Trophoblast cell (in vitro differentiated cells and primary cell): ENCODE results near the gene KIAA1549.
A peak's percentile ranks its signal among the peaks of the same experiment; 100 is the strongest.

Experiments used
- DNase-seq, 2 donors: peaks; one replicate each; pipeline ENCODE4 v3.0.0-alpha.2; 2016
- H2AFZ ChIP-seq: 2 replicates; pipeline ENCODE4 v1.6.1; 2013; ENCODE audit warnings: low read length, moderate library complexity, mild to moderate bottlenecking; ENCODE audit not compliant: insufficient read depth, poor library complexity
- H2AK5ac ChIP-seq: 2 replicates; pipeline ENCODE4 v1.6.1; 2013; ENCODE audit warnings: mild to moderate bottlenecking, low read length
- H2BK120ac ChIP-seq: 2 replicates; pipeline ENCODE4 v1.6.1; 2013; ENCODE audit warnings: low read length, mild to moderate bottlenecking, moderate library complexity; ENCODE audit not compliant: insufficient read depth, poor library complexity
- H2BK12ac ChIP-seq: 2 replicates; pipeline ENCODE4 v1.6.1; 2013; ENCODE audit warnings: mild to moderate bottlenecking, low read length, moderate library complexity
- H2BK5ac ChIP-seq: 2 replicates; pipeline ENCODE4 v1.6.1; 2013; ENCODE audit warnings: low read length, low read depth, moderate library complexity, mild to moderate bottlenecking; ENCODE audit not compliant: poor library complexity
- H3K14ac ChIP-seq: 2 replicates; pipeline ENCODE4 v1.6.1; 2013; ENCODE audit warnings: mild to moderate bottlenecking, low read length
- H3K18ac ChIP-seq: 2 replicates; pipeline ENCODE4 v1.6.1; 2013; ENCODE audit warnings: mild to moderate bottlenecking, low read length
- H3K23ac ChIP-seq: 2 replicates; pipeline ENCODE4 v1.6.1; 2013; ENCODE audit warnings: low read length
- H3K27ac ChIP-seq: 2 replicates; pipeline ENCODE4 v1.5.1; 2013; ENCODE audit warnings: low read depth, mild to moderate bottlenecking, inconsistent platforms, low read length, moderate library complexity
- H3K27me3 ChIP-seq: 2 replicates; pipeline ENCODE4 v1.6.1; 2013; ENCODE audit warnings: inconsistent platforms, mild to moderate bottlenecking, low read length, moderate library complexity; ENCODE audit not compliant: insufficient read depth
- H3K36me3 ChIP-seq, 2 experiments: 1 replicate in 1 of 2; 2 replicates in 1 of 2; pipeline ENCODE4 v1.6.1; 2013; ENCODE audit warnings: low read length in 2 of 2, mild to moderate bottlenecking in 2 of 2, moderate library complexity in 1 of 2; ENCODE audit not compliant: insufficient read depth in 2 of 2, control insufficient read depth in 1 of 2
- H3K4ac ChIP-seq: 2 replicates; pipeline ENCODE4 v1.6.1; 2013; ENCODE audit warnings: low read depth, mild to moderate bottlenecking, low read length, moderate library complexity
- H3K4me1 ChIP-seq, 2 experiments: 1 replicate in 1 of 2; 2 replicates in 1 of 2; pipeline ENCODE4 v1.6.1; 2013; ENCODE audit warnings: low read length in 2 of 2, mild to moderate bottlenecking in 2 of 2, moderate library complexity in 1 of 2; ENCODE audit not compliant: insufficient read depth in 2 of 2, control insufficient read depth in 1 of 2
- H3K4me2 ChIP-seq: 2 replicates; pipeline ENCODE4 v1.6.1; 2013; ENCODE audit warnings: inconsistent platforms, mild to moderate bottlenecking, low read length, moderate library complexity
- H3K4me3 ChIP-seq: 2 replicates; pipeline ENCODE4 v1.5.1; 2013; ENCODE audit warnings: mild to moderate bottlenecking, low read depth, low read length, inconsistent platforms
- H3K79me1 ChIP-seq: one replicate; pipeline ENCODE4 v1.6.1; 2013; ENCODE audit warnings: low read length
- H3K79me2 ChIP-seq: 2 replicates; pipeline ENCODE4 v1.6.1; 2013; ENCODE audit warnings: low read length, mild to moderate bottlenecking; ENCODE audit not compliant: control insufficient read depth, insufficient read depth, poor library complexity
- H3K9ac ChIP-seq: 2 replicates; pipeline ENCODE4 v1.6.1; 2013; ENCODE audit warnings: mild to moderate bottlenecking, low read length
- H3K9me3 ChIP-seq: 2 replicates; pipeline ENCODE4 v1.6.1; 2013; ENCODE audit warnings: low read depth, mild to moderate bottlenecking, control low read depth, inconsistent platforms, low read length; ENCODE audit not compliant: insufficient read depth
- H4K12ac ChIP-seq: 2 replicates; pipeline ENCODE4 v1.6.1; 2013; ENCODE audit warnings: low read depth, mild to moderate bottlenecking, low read length, moderate library complexity
- H4K8ac ChIP-seq: 2 replicates; pipeline ENCODE4 v1.6.1; 2013; ENCODE audit warnings: low read depth, mild to moderate bottlenecking, low read length, moderate library complexity
- H4K91ac ChIP-seq: one replicate; pipeline ENCODE4 v1.6.1; 2013; ENCODE audit warnings: low read depth, mild to moderate bottlenecking, low read length, moderate library complexity
- WGBS: extraction: QIAGEN DNeasy Blood & Tissue Kit; methylation state at CpG from one replicate; pipeline ENCODE4 v1.1.7; 2013; ENCODE audit warnings: missing lambda C conversion rate; ENCODE audit not compliant: insufficient read length, insufficient coverage; ENCODE audit errors: extremely low coverage; 5-methylcytosine and 5-hydroxymethylcytosine counted together

KIAA1549 gene

GRCh38 chr7:138829335-138829734, 151.9 kb downstream of the KIAA1549 start:
- H2BK120ac ChIP-seq, result no peak overlapping the region
- no peak overlapping the region for H2BK5ac ChIP-seq
- H3K4me3 ChIP-seq, result no peak overlapping the region
- no peak overlapping the region for H4K12ac ChIP-seq
- H3K4me2 ChIP-seq, result no peak overlapping the region
- H3K9ac ChIP-seq, result no peak overlapping the region
- H3K36me3 ChIP-seq, result no peaks in the 10 kb centered on the region
- H3K27ac ChIP-seq, result no peak overlapping the region
- H4K91ac ChIP-seq, result no peak overlapping the region
- peak; percentile 82 to 84 for DNase-seq
- no peak overlapping the region for H3K18ac ChIP-seq
- WGBS, result no CpG with 5 or more reads among the region's 11 CpGs
- H3K79me1 ChIP-seq, result no peaks in the 10 kb centered on the region
- no peak overlapping the region for H4K8ac ChIP-seq
- H2AK5ac ChIP-seq, result no peak overlapping the region
- H2BK12ac ChIP-seq, result no peak overlapping the region
- H3K27me3 ChIP-seq, result no peaks in the 10 kb centered on the region
- no peak overlapping the region for H2AFZ ChIP-seq
- H3K9me3 ChIP-seq, result no peaks in the 10 kb centered on the region
- H3K4ac ChIP-seq, result no peak overlapping the region
- no peaks in the 10 kb centered on the region for H3K79me2 ChIP-seq
- no peak overlapping the region for H3K14ac ChIP-seq
- H3K4me1 ChIP-seq, result no peaks in the 10 kb centered on the region
- H3K23ac ChIP-seq, result no peak overlapping the region

- no peak overlapping the region for H3K4ac ChIP-seq
- no peak overlapping the region for H3K18ac ChIP-seq
- H3K4me2 ChIP-seq, result no peak overlapping the region
- no peaks in the 10 kb centered on the region for H3K9me3 ChIP-seq
- no peak overlapping the region for H3K14ac ChIP-seq
- H3K79me2 ChIP-seq, result no peaks in the 10 kb centered on the region
- no peaks in the 10 kb centered on the region for H3K36me3 ChIP-seq
- H3K27ac ChIP-seq, result no peak overlapping the region
- H4K91ac ChIP-seq, result no peak overlapping the region
- no CpG with 5 or more reads among the region's 2 CpGs for WGBS
- H3K79me1 ChIP-seq, result no peaks in the 10 kb centered on the region
- no peak overlapping the region for H2BK12ac ChIP-seq
- no peak overlapping the region for H2BK120ac ChIP-seq
- no peaks in the 10 kb centered on the region for H3K4me1 ChIP-seq
- H3K27me3 ChIP-seq, result no peaks in the 10 kb centered on the region
- no peak overlapping the region for H2BK5ac ChIP-seq
- H3K4me3 ChIP-seq, result no peak overlapping the region
- H3K23ac ChIP-seq, result no peak overlapping the region
- no peak overlapping the region for H2AK5ac ChIP-seq
- no peak overlapping the region for H4K8ac ChIP-seq
- H4K12ac ChIP-seq, result no peak overlapping the region
- H3K9ac ChIP-seq, result no peak overlapping the region
- no peak for DNase-seq
- no peak overlapping the region for H2AFZ ChIP-seq
Measured at GRCh38 chr7:138828302-138828701, 152.9 kb downstream of the KIAA1549 start.

DNA sequence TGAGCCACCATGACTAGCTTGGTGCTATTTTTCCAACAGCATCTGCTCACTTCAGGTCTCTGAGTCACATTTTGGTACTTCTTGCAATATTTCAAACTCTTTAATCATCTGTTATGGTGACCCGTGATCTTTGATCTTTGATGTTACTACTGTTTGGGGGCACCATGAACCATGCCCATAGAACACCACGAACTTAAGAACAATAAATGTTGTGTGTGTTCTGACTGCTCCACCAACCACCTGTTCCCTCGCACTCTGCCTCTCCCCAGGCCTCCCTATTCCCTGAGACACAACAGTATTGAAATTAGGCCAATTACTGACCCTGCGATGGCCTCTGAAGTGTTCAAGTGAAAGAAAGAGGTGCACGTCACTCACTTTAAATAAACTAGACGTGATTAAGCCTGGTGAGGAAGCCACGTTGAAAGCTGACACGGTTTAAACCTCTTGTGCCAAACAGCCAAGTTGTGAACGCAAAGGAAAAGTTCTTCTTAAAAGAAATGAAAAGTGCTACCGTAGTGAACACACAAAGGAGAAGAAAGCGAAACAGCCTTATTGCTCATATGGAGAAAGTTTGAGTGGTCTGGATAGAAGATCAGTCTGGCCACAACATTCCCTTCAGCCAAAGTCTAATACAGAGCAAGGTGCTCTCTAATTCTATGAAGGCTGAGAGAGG, 156.0 kb downstream of the KIAA1549 start:
- H3K4me1 ChIP-seq, result peaks cover 0 to 4% of the 10 kb centered on the region in 2 experiments
- H3K23ac ChIP-seq, result no peak overlapping the region
- no peak overlapping the region for H2AFZ ChIP-seq
- no peak overlapping the region for H2BK5ac ChIP-seq
- H3K18ac ChIP-seq, result no peak overlapping the region
- H4K12ac ChIP-seq, result no peak overlapping the region
- H3K9me3 ChIP-seq, result no peaks in the 10 kb centered on the region
- no peaks in the 10 kb centered on the region for H3K36me3 ChIP-seq
- no peak overlapping the region for H4K8ac ChIP-seq
- no peak overlapping the region for H3K4me3 ChIP-seq
- H3K79me1 ChIP-seq, result no peaks in the 10 kb centered on the region
- H3K14ac ChIP-seq, result no peak overlapping the region
- H2BK12ac ChIP-seq, result no peak overlapping the region
- H3K27me3 ChIP-seq, result no peaks in the 10 kb centered on the region
- H3K9ac ChIP-seq, result no peak overlapping the region
- no peak overlapping the region for H2BK120ac ChIP-seq
- H3K79me2 ChIP-seq, result no peaks in the 10 kb centered on the region
- no peak overlapping the region for H2AK5ac ChIP-seq
- WGBS, result no CpG with 5 or more reads among the region's 11 CpGs
- no peak overlapping the region for H3K4ac ChIP-seq
- no peak overlapping the region for H3K27ac ChIP-seq
- no peak overlapping the region for H4K91ac ChIP-seq
- no peak for DNase-seq
- no peak overlapping the region for H3K4me2 ChIP-seq

DNA sequence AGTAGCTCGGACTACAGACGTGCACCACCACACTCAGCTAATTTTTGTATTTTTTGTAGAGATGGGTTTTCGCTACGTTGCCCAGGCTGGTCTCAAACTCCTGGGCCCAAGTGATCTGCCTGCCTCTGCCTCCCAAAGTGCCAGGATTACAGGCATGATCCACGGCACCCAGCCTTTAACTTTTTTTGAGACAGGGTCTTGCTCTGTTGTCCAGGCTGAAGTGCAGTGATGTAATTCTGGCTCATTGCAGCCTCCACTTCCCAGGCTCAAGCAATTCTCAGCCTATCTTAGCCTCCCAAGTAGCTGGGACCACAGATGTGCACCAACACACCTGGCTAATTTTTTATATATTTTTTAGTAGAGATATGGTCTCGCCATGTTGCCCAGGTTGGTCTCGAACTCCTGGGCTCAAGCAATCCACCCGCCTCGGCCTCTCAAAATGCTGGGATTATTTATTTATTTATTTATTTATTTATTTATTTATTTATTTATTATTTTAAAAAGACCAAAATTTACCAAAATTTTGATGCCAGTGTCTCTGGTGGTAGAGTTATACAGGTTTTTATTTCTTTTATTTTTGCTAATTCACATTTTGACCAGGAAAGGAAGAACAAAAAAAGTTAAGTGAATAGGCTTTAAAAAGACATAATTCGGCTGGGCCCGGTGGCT, 158.2 kb downstream of the KIAA1549 start:
- Histone ChIP-seq H3K23ac (no peak overlapping the region), H3K4ac (no peak overlapping the region), H3K79me2 (no peaks in the 10 kb centered on the region), H3K9me3 (no peaks in the 10 kb centered on the region), H3K18ac (no peak overlapping the region), H3K14ac (no peak overlapping the region), H3K36me3 (no peaks in the 10 kb centered on the region), H3K9ac (no peak overlapping the region), H3K79me1 (no peaks in the 10 kb centered on the region), H3K4me1 (peaks cover 0 to 4% of the 10 kb centered on the region in 2 experiments), H3K27ac (no peak overlapping the region), H2BK5ac (no peak overlapping the region), H4K91ac (no peak overlapping the region), H2BK120ac (no peak overlapping the region), H4K8ac (no peak overlapping the region), H4K12ac (no peak overlapping the region), H3K4me3 (no peak overlapping the region), H3K4me2 (no peak overlapping the region), H2BK12ac (no peak overlapping the region), H3K27me3 (no peaks in the 10 kb centered on the region), H2AK5ac (no peak overlapping the region), H2AFZ (no peak overlapping the region)
- no CpG with 5 or more reads among the region's 11 CpGs for WGBS
- DNase-seq, result no peak
